CD4-positive, alpha-beta T cell treated with Interleukin-21 for 1 hour (primary cell): Measurements from ENCODE around the gene PROM2.

Experiments used
- DNase-seq: peaks from one replicate; pipeline ENCODE4 v3.0.0-alpha.2; 2020

The PROM2 gene

GRCh38 chr2:95287336-95287735 is 13.1 kb downstream of the PROM2 start:
- no peak for DNase-seq

GRCh38 chr2:95287806-95288205 is 13.6 kb downstream of the PROM2 start:
- DNase-seq = no peak

- no peak for DNase-seq
Observed at GRCh38 chr2:95289253-95289652, 15.0 kb downstream of the PROM2 start.

- DNase-seq = no peak
Observed at GRCh38 chr2:95291222-95291621, 17.0 kb downstream of the PROM2 start.

DNA sequence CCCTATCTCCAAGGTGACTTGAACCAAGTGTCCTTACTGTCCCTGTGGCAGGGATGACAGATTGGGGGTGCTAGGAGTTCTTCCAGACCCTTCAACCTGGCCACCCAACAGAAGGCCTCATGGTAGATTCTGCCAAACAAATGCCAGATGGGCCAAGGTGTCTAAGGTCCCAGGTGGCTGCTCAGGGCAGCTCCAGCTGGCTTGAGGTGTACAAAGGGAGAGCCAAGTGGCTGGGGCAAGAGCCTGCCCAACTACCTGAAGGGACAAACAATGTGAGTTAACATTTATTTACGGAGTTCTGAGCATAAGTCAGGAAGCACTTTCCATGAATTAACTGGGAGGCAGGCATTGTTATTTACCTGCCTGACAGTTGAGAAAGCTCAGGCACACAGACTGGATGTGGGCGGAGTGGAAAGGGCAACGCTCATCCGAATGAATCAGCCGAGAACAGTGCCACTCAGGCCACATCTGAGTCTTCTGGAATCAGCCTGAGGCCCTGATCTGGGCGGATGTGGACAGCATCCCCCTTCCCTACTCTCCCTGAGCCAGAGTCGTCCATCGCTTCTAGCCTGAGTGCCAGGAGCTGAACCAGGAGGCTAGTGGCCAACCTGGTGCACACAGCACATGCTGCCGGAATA is 18.5 kb downstream of the PROM2 start:
- no peak for DNase-seq

GRCh38 chr2:95294579-95295250 is 20.5 kb downstream of the PROM2 start:
- DNase-seq = no peak

- no peak for DNase-seq
Observed at GRCh38 chr2:95295376-95295775, 21.1 kb downstream of the PROM2 start.

- no peak for DNase-seq
Observed at GRCh38 chr2:95296011-95296410, 21.8 kb downstream of the PROM2 start.

DNA sequence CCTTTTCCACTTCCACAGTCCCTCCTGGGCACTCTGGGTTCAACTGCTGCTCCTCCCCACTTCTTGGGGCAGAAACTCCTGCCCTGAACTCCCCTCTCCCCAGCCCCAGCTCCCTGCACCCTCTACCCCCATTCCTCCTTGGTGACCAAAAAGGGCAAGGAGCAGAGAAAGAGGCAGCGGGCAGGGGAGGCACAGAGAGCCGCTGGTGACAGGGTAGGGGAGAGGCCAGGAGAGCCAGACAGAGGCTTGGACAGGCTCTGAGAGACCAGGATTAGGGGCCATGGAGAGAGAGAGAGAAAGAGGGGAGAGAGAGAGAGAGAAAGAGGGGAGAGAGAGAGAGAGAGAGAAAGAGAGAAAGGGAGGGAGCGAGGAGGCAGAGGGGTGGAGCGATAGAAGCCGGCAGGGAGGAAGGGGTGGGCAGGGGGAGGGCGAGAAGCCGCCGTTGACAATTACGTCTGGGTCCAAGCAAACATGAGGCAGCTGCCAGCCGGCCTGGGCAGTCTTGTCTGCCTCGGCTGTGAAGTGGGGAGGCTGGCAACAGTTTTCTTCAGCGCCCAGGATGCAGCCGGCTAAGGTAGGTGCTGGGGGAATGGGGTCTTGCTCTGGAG is 22.7 kb downstream of the PROM2 start, which contains the start of gene KCNIP3:
TSS of gene KCNIP3 (plus strand) at position 468 of the 608 bp plus-strand sequence. CDS start at position 560, 92 bp downstream.
- DNase-seq = no peak

GRCh38 chr2:95297639-95298395 is 23.6 kb downstream of the PROM2 start:
- DNase-seq = no peak

DNA sequence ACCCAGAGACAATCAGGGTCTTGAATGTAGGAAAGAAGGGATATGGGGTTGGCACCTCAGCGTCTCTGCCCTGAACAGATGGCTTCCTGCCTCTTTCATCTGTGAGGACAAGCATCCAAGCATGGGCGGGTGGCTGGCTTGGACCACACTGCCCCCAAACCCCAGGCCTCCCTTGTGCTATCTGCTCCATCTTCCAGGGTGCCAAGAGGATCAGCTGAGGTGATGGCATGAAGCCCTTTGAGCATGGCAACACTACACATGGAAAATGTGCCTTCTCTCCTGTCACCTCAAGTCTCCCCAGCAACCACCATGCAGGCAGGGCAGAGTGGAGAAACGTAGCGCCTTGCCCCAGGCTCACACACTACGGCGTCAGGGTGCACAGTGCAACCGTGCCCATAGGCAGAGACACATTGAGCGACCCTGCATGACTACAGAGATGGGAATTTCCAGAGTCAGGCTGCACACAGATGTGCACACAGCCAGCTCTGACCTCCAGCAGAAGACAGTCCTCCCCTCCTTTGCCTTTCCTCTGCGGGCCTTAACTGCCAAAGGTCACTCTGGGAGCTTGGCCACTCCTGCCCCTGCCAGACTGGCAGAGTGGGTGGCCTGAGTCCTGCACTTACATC is 24.4 kb downstream of the PROM2 start:
- DNase-seq = no peak

GRCh38 chr2:95299961-95300360 is 25.7 kb downstream of the PROM2 start:
- no peak for DNase-seq

DNA sequence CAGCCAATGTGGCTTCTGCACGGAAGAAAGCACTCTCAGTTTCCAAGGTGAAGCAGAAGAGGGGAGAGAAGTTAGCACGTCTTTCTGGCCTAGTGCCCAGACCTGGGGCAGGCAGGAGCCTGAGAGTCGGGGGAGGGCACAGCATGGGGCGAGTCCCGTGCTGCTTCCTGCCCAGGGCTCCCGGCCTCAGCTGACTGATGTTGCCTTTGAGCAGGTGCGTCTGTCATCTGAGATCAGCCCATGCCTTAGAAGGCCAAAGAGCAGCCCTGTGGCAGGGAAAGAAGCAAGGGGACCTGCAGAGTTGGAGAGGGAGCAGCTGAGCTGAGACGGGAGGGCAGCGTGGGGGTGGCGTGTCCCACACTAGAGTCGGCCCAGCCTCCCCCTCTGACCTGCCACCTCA is 26.2 kb downstream of the PROM2 start:
- no peak for DNase-seq

DNA sequence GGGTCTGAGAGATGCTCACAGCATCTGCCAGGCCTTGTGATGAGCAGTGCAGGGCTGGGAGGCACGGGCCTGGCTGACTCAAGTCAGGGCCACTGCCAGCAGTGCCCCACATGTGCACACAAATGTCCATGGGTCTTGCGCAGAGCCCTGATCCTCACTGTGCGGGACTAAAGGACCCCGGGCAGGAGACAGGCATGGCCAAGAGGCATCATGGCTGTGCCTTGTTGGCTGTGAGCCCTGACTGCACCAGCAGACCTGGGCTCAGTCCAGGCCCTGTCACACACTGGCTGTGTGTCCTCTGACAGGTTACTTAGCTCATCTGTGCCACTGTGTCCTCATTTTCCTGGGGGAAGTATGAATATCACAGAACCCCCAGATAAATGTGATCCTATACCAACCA is 26.9 kb downstream of the PROM2 start:
- no peak for DNase-seq

DNA sequence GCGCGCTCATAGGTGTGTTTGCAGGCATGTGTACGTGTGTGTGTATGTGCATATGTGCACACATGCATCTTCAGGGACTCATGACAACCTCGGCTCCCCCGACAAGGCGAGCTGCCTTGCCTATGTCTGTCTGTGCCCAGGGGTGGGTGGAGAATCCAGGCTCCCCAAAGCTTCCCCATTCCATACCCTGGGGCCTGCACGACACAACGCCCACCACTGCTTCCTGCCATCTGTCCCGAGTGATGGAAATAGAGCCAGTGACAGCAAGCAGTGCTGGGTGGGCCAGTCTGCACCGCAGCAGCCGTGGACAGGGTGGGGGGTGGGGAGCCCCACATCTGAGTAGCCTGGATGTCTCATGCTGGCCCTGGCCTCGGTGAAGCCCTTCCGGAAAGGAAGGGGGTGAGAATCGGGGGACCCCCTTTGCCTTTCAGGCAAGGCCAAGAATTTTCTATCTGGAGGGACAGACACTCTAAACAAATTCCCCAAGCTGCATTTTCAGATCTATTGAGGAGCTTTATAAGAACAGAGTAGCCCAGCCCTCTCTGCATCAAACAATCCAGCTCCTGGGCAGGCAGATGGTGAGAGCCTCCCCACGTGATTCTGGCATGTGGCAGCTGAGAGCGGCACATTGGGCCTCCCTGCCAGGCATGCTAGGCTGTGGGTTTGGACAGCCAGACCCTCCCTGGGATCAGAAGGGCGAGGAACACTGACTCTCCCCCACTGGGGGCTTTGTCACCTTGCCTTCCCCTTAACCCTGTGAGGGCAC is 27.8 kb downstream of the PROM2 start:
- no peak for DNase-seq

DNA sequence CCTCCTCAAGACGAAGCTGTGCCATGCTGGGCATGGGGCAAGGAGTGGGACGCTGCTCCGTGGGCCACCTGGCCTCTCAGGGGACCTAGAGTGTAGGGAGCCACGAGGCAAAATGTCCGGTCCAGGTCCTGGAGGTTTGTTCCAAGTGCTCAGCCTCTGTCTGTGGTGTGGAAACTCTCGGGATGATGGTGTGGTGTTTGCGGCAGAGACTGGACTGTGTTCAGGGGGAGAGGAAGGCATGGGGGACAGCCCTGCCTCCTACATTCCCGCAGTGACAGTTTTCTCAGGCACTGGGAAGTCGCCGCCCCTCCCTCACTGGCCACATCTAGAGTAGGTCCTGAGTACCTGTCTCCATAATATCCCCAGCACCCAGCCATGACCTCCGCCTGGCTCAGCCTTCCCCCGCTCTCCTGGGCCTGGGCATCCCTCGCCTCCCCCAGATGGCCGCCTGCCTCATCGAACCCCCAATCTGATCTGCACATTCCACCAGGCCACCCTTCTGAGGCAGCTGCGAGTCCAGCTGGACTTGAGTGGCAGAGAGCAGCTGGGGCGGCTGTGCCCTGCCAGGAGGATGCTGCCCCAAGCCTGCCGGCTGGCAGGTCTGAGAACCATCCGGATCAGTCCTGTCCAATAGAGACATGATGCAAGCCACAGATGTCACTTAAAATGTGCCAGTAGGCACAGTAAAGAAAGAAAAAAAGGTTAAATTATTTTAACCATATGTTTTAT is 29.1 kb downstream of the PROM2 start:
- DNase-seq = no peak

GRCh38 chr2:95305380-95306061 is 31.3 kb downstream of the PROM2 start:
- no peak for DNase-seq

- DNase-seq = no peak
Observed at GRCh38 chr2:95306336-95306895, 32.2 kb downstream of the PROM2 start.

DNA sequence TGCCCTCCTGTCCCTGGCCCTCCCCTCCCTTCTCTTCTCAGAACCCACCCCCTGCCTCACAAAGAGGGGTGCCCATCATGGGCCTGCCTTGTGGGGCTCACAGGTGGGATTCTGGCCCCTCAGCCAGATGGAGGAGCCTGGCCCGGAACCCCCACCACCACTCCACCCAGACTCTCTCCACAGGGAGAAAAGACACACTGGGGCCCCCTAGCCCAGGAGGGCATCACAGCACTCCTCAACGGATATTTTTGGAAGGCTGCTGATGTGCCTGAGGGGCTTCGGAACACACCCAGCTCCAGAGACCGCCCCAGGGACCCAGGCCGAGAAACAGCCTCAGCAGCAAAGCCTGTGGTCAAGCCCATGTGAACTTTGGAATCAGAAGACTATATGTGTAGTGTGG is 32.8 kb downstream of the PROM2 start:
- DNase-seq = no peak

GRCh38 chr2:95307878-95308277 is 33.6 kb downstream of the PROM2 start:
- no peak for DNase-seq
